GM18858 (cell line): ENCODE results near the gene RRM1.
"Not testable (repeated sequence)": the region's sequence is repeated elsewhere in the genome, so short reads cannot be mapped to it uniquely, and the experiment has no call there.

Source experiments
- ATAC-seq: cut with Tn5 transposase; IDR thresholded peaks from one replicate; pipeline ENCODE4 v1.9.1; 2021; ENCODE audit not compliant: unreplicated experiment

Gene RRM1

GRCh38 chr11:4134806-4135205 lies 40.2 kb downstream of the RRM1 start:
- ATAC-seq, result no peak

- no peak for ATAC-seq
Observed at GRCh38 chr11:4138497-4138896, 43.9 kb downstream of the RRM1 start.

GRCh38 chr11:4140067-4140636 lies 45.6 kb downstream of the RRM1 start:
- ATAC-seq, result no peak

GRCh38 chr11:4146070-4146771 lies 51.6 kb downstream of the RRM1 start:
- ATAC-seq, result no peak

- ATAC-seq, result no peak
Observed at GRCh38 chr11:4146772-4147098, 52.1 kb downstream of the RRM1 start.

- no peak for ATAC-seq
Observed at GRCh38 chr11:4154503-4154902, 59.9 kb downstream of the RRM1 start.

GRCh38 chr11:4156571-4156970 lies 62.0 kb downstream of the RRM1 start:
- no peak for ATAC-seq

- not testable (repeated sequence) for ATAC-seq
Observed at GRCh38 chr11:4158818-4159217, 64.2 kb downstream of the RRM1 start.

- no peak for ATAC-seq
Observed at GRCh38 chr11:4161305-4161704, 66.7 kb downstream of the RRM1 start.

- no peak for ATAC-seq
Observed at GRCh38 chr11:4164884-4165590, 70.4 kb downstream of the RRM1 start.

GRCh38 chr11:4167292-4167691 lies 72.7 kb downstream of the RRM1 start:
- ATAC-seq, result no peak

GRCh38 chr11:4167758-4168157 lies 73.2 kb downstream of the RRM1 start:
- ATAC-seq, result no peak

- not testable (repeated sequence) for ATAC-seq
Observed at GRCh38 chr11:4175620-4176350, 81.2 kb downstream of the RRM1 start.

GRCh38 chr11:4178813-4179662 lies 84.4 kb downstream of the RRM1 start:
- no peak for ATAC-seq

- ATAC-seq, result no peak
Observed at GRCh38 chr11:4180441-4181183, 86.0 kb downstream of the RRM1 start.

GRCh38 chr11:4181782-4182721 lies 87.5 kb downstream of the RRM1 start:
- no peak for ATAC-seq

GRCh38 chr11:4183410-4184057 lies 88.9 kb downstream of the RRM1 start:
- no peak for ATAC-seq

GRCh38 chr11:4184163-4184916 lies 89.7 kb downstream of the RRM1 start:
- ATAC-seq, result no peak
